ENCODE results near the gene CACNA1I. TPM values are rescaled to one million over a fixed set of nuclear protein-coding genes. Genes with fewer than 3 reads are reported as not detected.

CACNA1I gene
- total and polyA plus RNA-seq, 2 of the 8 experiments (the other 6 are each of a cell fraction or from before 2014, with no cell fraction given), result 0.77 to 1.2 TPM

DNA sequence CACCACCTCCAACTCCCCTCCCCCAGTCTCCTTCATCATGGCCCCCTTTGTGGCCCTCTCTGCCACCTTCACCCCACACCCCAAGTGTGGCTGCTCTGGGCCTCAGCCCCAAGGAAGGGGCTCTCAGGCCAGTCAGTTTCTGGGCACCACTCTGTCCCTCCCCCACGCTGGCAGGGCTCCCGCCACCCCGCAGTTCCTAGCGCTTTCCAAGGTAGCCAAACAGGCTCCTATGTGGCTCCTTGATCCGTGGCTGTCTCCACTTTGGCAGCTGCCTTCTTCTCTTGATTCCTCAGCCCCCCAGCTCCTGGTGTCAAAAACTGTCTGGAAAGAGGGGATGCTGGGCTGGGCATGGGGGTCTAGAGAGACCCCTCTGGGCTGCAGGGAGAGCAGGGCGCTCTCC is 10.4 kb upstream of the CACNA1I start (continued):
- TF ChIP-seq, protein P1, sequence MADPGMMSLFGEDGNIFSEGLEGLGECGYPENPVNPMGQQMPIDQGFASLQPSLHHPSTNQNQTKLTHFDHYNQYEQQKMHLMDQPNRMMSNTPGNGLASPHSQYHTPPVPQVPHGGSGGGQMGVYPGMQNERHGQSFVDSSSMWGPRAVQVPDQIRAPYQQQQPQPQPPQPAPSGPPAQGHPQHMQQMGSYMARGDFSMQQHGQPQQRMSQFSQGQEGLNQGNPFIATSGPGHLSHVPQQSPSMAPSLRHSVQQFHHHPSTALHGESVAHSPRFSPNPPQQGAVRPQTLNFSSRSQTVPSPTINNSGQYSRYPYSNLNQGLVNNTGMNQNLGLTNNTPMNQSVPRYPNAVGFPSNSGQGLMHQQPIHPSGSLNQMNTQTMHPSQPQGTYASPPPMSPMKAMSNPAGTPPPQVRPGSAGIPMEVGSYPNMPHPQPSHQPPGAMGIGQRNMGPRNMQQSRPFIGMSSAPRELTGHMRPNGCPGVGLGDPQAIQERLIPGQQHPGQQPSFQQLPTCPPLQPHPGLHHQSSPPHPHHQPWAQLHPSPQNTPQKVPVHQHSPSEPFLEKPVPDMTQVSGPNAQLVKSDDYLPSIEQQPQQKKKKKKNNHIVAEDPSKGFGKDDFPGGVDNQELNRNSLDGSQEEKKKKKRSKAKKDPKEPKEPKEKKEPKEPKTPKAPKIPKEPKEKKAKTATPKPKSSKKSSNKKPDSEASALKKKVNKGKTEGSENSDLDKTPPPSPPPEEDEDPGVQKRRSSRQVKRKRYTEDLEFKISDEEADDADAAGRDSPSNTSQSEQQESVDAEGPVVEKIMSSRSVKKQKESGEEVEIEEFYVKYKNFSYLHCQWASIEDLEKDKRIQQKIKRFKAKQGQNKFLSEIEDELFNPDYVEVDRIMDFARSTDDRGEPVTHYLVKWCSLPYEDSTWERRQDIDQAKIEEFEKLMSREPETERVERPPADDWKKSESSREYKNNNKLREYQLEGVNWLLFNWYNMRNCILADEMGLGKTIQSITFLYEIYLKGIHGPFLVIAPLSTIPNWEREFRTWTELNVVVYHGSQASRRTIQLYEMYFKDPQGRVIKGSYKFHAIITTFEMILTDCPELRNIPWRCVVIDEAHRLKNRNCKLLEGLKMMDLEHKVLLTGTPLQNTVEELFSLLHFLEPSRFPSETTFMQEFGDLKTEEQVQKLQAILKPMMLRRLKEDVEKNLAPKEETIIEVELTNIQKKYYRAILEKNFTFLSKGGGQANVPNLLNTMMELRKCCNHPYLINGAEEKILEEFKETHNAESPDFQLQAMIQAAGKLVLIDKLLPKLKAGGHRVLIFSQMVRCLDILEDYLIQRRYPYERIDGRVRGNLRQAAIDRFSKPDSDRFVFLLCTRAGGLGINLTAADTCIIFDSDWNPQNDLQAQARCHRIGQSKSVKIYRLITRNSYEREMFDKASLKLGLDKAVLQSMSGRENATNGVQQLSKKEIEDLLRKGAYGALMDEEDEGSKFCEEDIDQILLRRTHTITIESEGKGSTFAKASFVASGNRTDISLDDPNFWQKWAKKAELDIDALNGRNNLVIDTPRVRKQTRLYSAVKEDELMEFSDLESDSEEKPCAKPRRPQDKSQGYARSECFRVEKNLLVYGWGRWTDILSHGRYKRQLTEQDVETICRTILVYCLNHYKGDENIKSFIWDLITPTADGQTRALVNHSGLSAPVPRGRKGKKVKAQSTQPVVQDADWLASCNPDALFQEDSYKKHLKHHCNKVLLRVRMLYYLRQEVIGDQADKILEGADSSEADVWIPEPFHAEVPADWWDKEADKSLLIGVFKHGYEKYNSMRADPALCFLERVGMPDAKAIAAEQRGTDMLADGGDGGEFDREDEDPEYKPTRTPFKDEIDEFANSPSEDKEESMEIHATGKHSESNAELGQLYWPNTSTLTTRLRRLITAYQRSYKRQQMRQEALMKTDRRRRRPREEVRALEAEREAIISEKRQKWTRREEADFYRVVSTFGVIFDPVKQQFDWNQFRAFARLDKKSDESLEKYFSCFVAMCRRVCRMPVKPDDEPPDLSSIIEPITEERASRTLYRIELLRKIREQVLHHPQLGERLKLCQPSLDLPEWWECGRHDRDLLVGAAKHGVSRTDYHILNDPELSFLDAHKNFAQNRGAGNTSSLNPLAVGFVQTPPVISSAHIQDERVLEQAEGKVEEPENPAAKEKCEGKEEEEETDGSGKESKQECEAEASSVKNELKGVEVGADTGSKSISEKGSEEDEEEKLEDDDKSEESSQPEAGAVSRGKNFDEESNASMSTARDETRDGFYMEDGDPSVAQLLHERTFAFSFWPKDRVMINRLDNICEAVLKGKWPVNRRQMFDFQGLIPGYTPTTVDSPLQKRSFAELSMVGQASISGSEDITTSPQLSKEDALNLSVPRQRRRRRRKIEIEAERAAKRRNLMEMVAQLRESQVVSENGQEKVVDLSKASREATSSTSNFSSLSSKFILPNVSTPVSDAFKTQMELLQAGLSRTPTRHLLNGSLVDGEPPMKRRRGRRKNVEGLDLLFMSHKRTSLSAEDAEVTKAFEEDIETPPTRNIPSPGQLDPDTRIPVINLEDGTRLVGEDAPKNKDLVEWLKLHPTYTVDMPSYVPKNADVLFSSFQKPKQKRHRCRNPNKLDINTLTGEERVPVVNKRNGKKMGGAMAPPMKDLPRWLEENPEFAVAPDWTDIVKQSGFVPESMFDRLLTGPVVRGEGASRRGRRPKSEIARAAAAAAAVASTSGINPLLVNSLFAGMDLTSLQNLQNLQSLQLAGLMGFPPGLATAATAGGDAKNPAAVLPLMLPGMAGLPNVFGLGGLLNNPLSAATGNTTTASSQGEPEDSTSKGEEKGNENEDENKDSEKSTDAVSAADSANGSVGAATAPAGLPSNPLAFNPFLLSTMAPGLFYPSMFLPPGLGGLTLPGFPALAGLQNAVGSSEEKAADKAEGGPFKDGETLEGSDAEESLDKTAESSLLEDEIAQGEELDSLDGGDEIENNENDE (IDR thresholded peaks at IDR 0.05; ENCODE audit: insufficient replicate concordance, low read length), result no peak
- TF ChIP-seq, protein P2, sequence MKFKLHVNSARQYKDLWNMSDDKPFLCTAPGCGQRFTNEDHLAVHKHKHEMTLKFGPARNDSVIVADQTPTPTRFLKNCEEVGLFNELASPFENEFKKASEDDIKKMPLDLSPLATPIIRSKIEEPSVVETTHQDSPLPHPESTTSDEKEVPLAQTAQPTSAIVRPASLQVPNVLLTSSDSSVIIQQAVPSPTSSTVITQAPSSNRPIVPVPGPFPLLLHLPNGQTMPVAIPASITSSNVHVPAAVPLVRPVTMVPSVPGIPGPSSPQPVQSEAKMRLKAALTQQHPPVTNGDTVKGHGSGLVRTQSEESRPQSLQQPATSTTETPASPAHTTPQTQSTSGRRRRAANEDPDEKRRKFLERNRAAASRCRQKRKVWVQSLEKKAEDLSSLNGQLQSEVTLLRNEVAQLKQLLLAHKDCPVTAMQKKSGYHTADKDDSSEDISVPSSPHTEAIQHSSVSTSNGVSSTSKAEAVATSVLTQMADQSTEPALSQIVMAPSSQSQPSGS (IDR thresholded peaks at IDR 0.05; ENCODE audit: low read length), result no peak
- no peak for TF ChIP-seq SP1 (IDR thresholded peaks at IDR 0.05; ENCODE audit: low read depth, low read length)
- no peak for TF ChIP-seq TCF12 (IDR thresholded peaks at IDR 0.05; ENCODE audit: low read depth, low read length)
- TF ChIP-seq SUZ12 (IDR thresholded peaks at IDR 0.05; ENCODE audit: low read length), result no peak
